Lung (tissue), 12 donors: ENCODE data around the gene MFSD1. TPM values are rescaled to one million over a fixed set of nuclear protein-coding genes. Genes with fewer than 3 reads are reported as not detected.
"Not testable (repeated sequence)": the region's sequence is repeated elsewhere in the genome, so short reads cannot be mapped to it uniquely, and the experiment has no call there.

Source experiments
- ATAC-seq: fragments of 200-7000 bp; cut with Tn5 transposase; one replicate; pipeline ENCODE4 v1.9.1; 2020; ENCODE audit warnings: moderate number of reproducible peaks; ENCODE audit not compliant: insufficient read depth, low FRiP score
- DNase-seq, 3 donors: peaks; one replicate each; pipeline ENCODE4 v3.0.0-alpha.2; 2013 to 2017
- H3K27ac ChIP-seq, 2 donors: one replicate each; pipeline ENCODE4 v1.5.1; 2013; ENCODE audit warnings: mild to moderate bottlenecking in 2 of 2, moderate library complexity in 2 of 2, control low read depth in 1 of 2, inconsistent platforms in 1 of 2, low read depth in 1 of 2, low read length in 1 of 2
- H3K27me3 ChIP-seq, 3 donors: one replicate each; pipeline ENCODE4 v1.5.1; 2013; ENCODE audit warnings: low read length in 2 of 3; ENCODE audit not compliant: control insufficient read depth in 3 of 3, insufficient read depth in 3 of 3
- H3K36me3 ChIP-seq, 4 donors: one replicate each; pipeline ENCODE4 v1.5.1; 2013; ENCODE audit warnings: low read length in 4 of 4, mild to moderate bottlenecking in 1 of 4, moderate library complexity in 1 of 4; ENCODE audit not compliant: control insufficient read depth in 4 of 4, insufficient read depth in 4 of 4
- H3K4me1 ChIP-seq, 5 donors: one replicate each; pipeline ENCODE4 v1.5.1; 2013; ENCODE audit warnings: low read length in 5 of 5, mild to moderate bottlenecking in 2 of 5, moderate library complexity in 1 of 5; ENCODE audit not compliant: control insufficient read depth in 5 of 5, insufficient read depth in 5 of 5
- H3K4me3 ChIP-seq: one replicate; pipeline ENCODE4 v1.5.1; 2013; ENCODE audit warnings: mild to moderate bottlenecking, control low read depth, moderate library complexity
- H3K9ac ChIP-seq, 2 donors: one replicate each; pipeline ENCODE4 v1.5.1; 2013; ENCODE audit warnings: low read length in 2 of 2, control low read depth in 1 of 2; ENCODE audit not compliant: insufficient read depth in 1 of 2
- H3K9me3 ChIP-seq, 4 donors: one replicate each; pipeline ENCODE4 v1.5.1; 2013; ENCODE audit warnings: low read length in 3 of 4, mild to moderate bottlenecking in 1 of 4, moderate library complexity in 1 of 4; ENCODE audit not compliant: control insufficient read depth in 4 of 4, insufficient read depth in 3 of 4
- WGBS, 2 donors: extraction: QIAGEN DNeasy Blood & Tissue Kit; methylation state at CpG; one replicate each; pipeline ENCODE4 v1.1.7; 2013; 5-methylcytosine and 5-hydroxymethylcytosine counted together
- polyA plus RNA-seq, 2 donors: library from polyadenylated mRNA; stranded (reverse); fragments of 200-250 nt; gene quantifications; one replicate each; pipeline ENCODE4 v1.2.1, GENCODE V29; 2013
- total RNA-seq, 2 donors: library from RNA; depleted of rRNA in 1 of 2; stranded (reverse); fragments of >200 nt in 1 of 2; gene quantifications; one replicate each; pipeline ENCODE4 v1.2.1, GENCODE V29; 2014 to 2021
- TF ChIP-seq, protein P1 (sequence below): IDR thresholded peaks from 2 replicates; pipeline ENCODE4 v1.5.1; 2012; ENCODE audit warnings: mild to moderate bottlenecking; ENCODE audit errors: control extremely low read depth, extremely low read depth
- donor health status: control.
- donor health status: control.
- donor health status: Bipolar disorder and iron deficiency.
- donor health status: healthy.
- donor health status: DM: yes; HTN: yes; CAD: no.

The MFSD1 gene
- total and polyA plus RNA-seq, 4 donors, result 25.8 to 143 (median 93.3) TPM

DNA sequence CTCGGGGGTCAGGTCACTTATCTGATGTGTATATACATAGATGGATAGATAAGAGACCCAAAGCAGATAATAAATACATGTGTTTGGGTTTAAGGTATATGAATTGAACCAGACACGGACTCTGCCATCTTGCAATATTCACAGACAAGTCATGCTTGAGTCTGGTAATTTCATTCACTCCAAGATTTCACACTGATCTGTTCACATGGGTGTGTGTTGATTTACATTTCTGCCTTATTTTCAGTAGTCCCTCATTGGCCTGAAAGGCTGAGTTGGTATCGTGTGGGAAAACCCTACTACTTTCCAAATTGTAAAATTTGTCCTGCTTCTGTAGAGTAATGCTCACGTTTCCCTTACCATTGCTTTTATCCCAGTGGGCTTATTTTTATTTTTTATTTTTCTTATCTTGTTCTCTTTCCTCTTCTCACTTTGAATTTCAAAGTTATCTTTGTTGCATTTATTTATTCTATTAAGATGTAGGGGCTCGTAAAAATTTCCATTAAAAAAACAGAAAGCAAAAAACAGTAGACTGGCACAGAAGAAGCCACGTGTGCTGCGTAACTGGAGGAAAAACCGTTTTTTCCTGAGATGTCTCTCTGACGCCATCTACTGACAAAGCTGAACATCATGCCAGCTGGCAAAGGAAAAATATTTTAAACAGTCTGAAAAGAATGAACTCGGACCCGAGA is 10.8 kb upstream of the MFSD1 start:
- Histone ChIP-seq H3K4me3 (no peak overlapping the region), H3K27me3 (no peaks in the 10 kb centered on the region), H3K27ac (no peak overlapping the region), H3K4me1 (peaks cover 0 to 12% (median 2%) of the 10 kb centered on the region in 5 donors), H3K9me3 (peaks cover 0 to 3% (median 0%) of the 10 kb centered on the region in 4 donors), H3K9ac (no peak overlapping the region), H3K36me3 (peaks cover 0 to 5% (median 0%) of the 10 kb centered on the region in 4 donors)
- TF ChIP-seq, protein P1, sequence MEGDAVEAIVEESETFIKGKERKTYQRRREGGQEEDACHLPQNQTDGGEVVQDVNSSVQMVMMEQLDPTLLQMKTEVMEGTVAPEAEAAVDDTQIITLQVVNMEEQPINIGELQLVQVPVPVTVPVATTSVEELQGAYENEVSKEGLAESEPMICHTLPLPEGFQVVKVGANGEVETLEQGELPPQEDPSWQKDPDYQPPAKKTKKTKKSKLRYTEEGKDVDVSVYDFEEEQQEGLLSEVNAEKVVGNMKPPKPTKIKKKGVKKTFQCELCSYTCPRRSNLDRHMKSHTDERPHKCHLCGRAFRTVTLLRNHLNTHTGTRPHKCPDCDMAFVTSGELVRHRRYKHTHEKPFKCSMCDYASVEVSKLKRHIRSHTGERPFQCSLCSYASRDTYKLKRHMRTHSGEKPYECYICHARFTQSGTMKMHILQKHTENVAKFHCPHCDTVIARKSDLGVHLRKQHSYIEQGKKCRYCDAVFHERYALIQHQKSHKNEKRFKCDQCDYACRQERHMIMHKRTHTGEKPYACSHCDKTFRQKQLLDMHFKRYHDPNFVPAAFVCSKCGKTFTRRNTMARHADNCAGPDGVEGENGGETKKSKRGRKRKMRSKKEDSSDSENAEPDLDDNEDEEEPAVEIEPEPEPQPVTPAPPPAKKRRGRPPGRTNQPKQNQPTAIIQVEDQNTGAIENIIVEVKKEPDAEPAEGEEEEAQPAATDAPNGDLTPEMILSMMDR, result peak; percentile 83
- 14 to 17% methylated on average over 11 of the region's 11 CpGs for WGBS, 2 donors
- DNase-seq (peak; percentile 65 to 92 (median 89)), ATAC-seq (peak; percentile 73)

DNA sequence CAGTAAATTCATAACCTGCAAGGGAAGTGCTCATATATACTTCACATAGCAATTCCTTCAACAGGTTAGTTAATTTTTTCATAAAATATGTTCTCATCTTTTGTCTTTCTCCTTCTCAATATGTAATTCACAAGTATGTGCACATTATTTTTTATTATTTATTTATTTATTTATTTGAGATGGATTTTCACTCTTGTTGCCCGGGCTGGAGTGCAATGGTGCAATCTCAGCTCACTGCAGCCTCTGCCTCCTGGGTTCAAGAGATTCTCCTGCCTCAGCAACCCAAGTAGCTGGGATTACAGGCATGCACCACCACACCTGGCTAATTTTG is 10.3 kb upstream of the MFSD1 start:
- not testable (repeated sequence) for DNase-seq, ATAC-seq, H3K27me3 ChIP-seq, H3K9me3 ChIP-seq, H3K4me3 ChIP-seq, H3K9ac ChIP-seq, H3K36me3 ChIP-seq, H3K27ac ChIP-seq
- peaks cover 0 to 12% (median 2%) of the 10 kb centered on the region in 5 donors for H3K4me1 ChIP-seq
- WGBS, 2 donors, result 4 to 15% methylated on average over 1 of the region's 1 CpG

DNA sequence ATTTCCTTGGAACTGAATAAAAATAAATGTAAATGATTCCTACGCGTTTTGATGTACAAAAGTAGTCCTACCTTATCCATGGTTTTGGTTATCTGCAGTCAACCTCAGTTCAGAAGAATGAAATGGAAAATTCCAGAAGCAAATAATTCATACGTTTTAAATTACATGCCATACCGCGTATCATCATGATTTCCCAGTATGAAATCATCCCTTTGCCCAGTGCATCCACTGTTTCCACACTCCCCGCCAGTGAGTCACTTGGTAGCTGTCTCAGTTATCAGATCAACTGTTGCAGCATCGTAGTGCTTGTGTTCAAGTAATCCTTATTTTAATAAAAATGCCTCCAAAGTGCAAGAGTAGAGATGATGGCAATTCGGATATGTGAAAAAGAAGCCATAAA is 9.1 kb upstream of the MFSD1 start:
- TF ChIP-seq, protein P1, result no peak
- Histone ChIP-seq H3K27me3 (no peaks in the 10 kb centered on the region), H3K9me3 (no peaks in the 10 kb centered on the region), H3K4me3 (no peak overlapping the region), H3K4me1 (peaks cover 0 to 12% (median 2%) of the 10 kb centered on the region in 5 donors), H3K9ac (no peak overlapping the region), H3K36me3 (no peaks in the 10 kb centered on the region), H3K27ac (no peak overlapping the region)
- no peak for ATAC-seq
- no peak for DNase-seq
- WGBS, 2 donors, result 72 to 81% methylated on average over 8 of the region's 8 CpGs

DNA sequence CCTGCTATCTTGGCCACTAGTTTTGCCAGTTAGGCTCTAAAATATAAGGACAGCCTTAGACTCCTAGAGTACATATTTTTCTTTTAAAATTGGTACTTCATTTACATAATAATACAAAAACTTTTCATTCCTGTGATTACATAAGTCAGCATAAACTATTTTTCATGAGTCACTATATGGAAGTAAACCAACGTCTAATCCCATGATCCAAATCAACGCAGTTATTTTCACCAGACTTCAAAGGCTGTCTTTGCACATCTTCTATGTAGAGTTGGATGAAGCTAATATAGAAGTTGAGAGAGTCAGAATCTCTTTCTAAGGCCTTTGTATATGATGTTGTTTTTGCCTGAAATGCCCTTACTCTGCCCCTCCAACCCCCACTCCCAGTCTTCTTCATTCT is 7.6 kb upstream of the MFSD1 start:
- DNase-seq (no peak), ATAC-seq (no peak)
- Histone ChIP-seq H3K9me3 (no peaks in the 10 kb centered on the region), H3K27me3 (no peaks in the 10 kb centered on the region), H3K27ac (no peak overlapping the region), H3K9ac (no peak overlapping the region), H3K4me3 (no peak overlapping the region), H3K36me3 (no peaks in the 10 kb centered on the region), H3K4me1 (peaks cover 0 to 9% (median 0%) of the 10 kb centered on the region in 5 donors)
- TF ChIP-seq, protein P1, result no peak
- 91 to 95% methylated on average over 2 of the region's 2 CpGs for WGBS, 2 donors
